Central memory CD8-positive, alpha-beta T cell (primary cell): Measurements from ENCODE around the gene KIF3A.
A peak's percentile ranks its signal among the peaks of the same experiment; 100 is the strongest.

Experiments used
- ATAC-seq: fragments of 150-1000 bp; cut with Tn5 transposase; replicated peaks from 2 replicates; pipeline ENCODE4 v1.10.0; 2022; ENCODE audit warnings: mild to moderate bottlenecking, moderate FRiP score, moderate number of reproducible peaks; ENCODE audit not compliant: poor library complexity, severe bottlenecking; ENCODE audit errors: extremely low read depth
- DNase-seq, 2 donors: peaks; one replicate each; pipeline ENCODE4 v3.0.0; 2021; ENCODE audit warnings: low spot score in 2 of 2
- H3K27ac Mint-ChIP-seq: one replicate; pipeline ENCODE4 v1.8.0; 2022; ENCODE audit warnings: low read depth, mild to moderate bottlenecking, moderate library complexity, mixed read lengths
- H3K27me3 Mint-ChIP-seq: one replicate; pipeline ENCODE4 v1.8.0; 2022; ENCODE audit warnings: mixed read lengths
- H3K36me3 Mint-ChIP-seq: one replicate; pipeline ENCODE4 v1.8.0; 2022; ENCODE audit warnings: mild to moderate bottlenecking, moderate library complexity, mixed read lengths; ENCODE audit not compliant: insufficient read depth
- H3K4me1 Mint-ChIP-seq: one replicate; pipeline ENCODE4 v1.8.0; 2022; ENCODE audit warnings: mixed read lengths
- H3K4me3 Mint-ChIP-seq: one replicate; pipeline ENCODE4 v1.8.0; 2022; ENCODE audit warnings: mild to moderate bottlenecking, moderate library complexity, mixed read lengths
- H3K9me3 Mint-ChIP-seq: one replicate; pipeline ENCODE4 v1.8.0; 2022; ENCODE audit warnings: mixed read lengths

Gene KIF3A

DNA sequence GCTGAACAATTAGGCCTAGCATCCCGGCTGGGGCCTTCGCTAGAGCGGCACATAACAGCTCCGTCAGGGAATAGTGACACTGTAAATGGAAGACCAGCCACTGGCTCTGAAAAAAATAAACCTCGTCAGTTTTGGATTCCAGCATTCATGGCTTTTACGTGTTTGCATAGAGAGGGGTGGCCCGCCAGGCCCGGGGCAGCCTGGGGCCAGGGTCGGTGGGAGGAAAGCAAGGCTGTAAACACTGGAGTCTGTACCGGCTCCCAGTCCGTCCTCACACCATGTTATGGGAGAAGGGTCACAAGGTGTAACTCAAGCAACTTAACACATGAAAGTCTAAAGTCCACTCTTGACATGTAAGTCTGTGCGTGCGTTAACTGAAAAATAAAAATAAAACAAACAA lies 21.1 kb upstream of the KIF3A start:
- H3K4me3 Mint-ChIP-seq = no peak overlapping the region
- ATAC-seq = no peak
- no peaks in the 10 kb centered on the region for H3K9me3 Mint-ChIP-seq
- H3K36me3 Mint-ChIP-seq = peaks cover 2% of the 10 kb centered on the region
- DNase-seq = no peak
- H3K27ac Mint-ChIP-seq = no peak overlapping the region
- H3K27me3 Mint-ChIP-seq = no peaks in the 10 kb centered on the region
- peaks cover 2% of the 10 kb centered on the region for H3K4me1 Mint-ChIP-seq

DNA sequence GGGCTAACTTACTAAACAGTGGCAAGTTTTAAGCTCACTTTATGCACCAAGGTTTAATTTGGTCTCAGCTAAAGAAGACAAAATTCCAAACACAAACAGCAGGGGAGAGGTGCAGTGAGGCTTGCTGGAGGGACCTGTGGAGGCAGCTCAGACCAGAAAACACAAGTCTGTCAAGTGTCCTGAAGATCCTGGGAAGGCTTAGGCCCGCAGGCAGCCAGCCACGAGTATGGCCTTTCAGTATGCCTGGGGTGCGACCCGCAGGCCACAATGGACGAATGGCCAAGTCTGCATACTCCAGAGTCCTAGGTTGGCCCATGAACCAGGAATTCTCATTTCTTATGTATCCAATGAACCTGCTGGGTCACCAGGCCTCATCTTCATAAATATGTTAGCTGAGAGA lies 19.2 kb upstream of the KIF3A start:
- H3K4me1 Mint-ChIP-seq = peaks cover 5% of the 10 kb centered on the region
- H3K9me3 Mint-ChIP-seq = no peaks in the 10 kb centered on the region

DNA sequence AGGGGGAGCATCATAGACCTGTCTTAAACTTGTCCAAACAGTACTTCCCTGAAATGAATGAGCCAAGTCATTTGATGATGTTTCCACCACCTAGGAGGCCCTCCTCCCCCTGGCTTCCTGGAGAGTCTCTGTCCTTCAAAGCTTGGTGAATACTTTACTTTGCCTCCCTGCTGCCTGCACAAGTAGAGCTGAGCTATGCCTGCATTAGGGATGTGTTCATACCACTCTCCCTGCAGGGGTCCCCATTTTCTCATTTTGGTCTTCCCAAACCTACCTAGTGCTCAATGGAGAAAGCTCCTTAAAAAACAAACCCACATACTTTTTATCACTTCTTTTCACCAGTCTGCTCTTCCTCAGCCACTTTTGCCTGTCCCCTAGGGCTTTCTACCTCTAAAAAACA lies 17.6 kb upstream of the KIF3A start:
- DNase-seq (no peak), ATAC-seq (no peak)
- Mint-ChIP-seq H3K36me3 (peaks cover 2% of the 10 kb centered on the region), H3K9me3 (no peaks in the 10 kb centered on the region), H3K4me3 (no peak overlapping the region), H3K27ac (peak overlapping the region; percentile 6), H3K4me1 (peaks cover 5% of the 10 kb centered on the region), H3K27me3 (no peaks in the 10 kb centered on the region)

More for the DNA sequence above, 19.2 kb upstream of the KIF3A start:
- H3K27me3 Mint-ChIP-seq = no peaks in the 10 kb centered on the region
- H3K36me3 Mint-ChIP-seq = peaks cover 2% of the 10 kb centered on the region
- ATAC-seq = no peak
- H3K4me3 Mint-ChIP-seq = no peak overlapping the region
- no peak overlapping the region for H3K27ac Mint-ChIP-seq
- no peak for DNase-seq

DNA sequence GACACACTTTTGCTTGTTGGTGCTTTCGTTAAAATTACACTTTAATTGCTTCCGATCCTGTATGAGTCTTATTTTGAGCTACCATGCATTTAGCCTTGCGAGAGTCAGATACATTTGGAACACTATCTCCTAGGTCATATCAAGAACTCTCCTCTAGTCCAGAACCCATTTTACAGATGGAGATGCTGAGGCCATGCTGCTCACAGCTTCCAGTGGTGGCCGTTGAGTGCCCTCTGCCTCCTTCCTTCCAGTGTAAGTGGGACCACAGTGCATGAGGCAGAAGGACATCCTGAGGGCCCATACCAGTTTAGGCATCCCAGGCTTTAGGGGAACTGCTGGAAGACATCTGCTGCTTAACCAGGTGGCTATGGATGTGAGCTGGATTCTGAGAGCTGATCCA lies 16.8 kb upstream of the KIF3A start:
- Mint-ChIP-seq H3K4me3 (no peak overlapping the region), H3K9me3 (no peaks in the 10 kb centered on the region), H3K36me3 (peaks cover 2% of the 10 kb centered on the region), H3K27me3 (no peaks in the 10 kb centered on the region), H3K4me1 (peaks cover 5% of the 10 kb centered on the region), H3K27ac (no peak overlapping the region)
- ATAC-seq (no peak), DNase-seq (no peak)

DNA sequence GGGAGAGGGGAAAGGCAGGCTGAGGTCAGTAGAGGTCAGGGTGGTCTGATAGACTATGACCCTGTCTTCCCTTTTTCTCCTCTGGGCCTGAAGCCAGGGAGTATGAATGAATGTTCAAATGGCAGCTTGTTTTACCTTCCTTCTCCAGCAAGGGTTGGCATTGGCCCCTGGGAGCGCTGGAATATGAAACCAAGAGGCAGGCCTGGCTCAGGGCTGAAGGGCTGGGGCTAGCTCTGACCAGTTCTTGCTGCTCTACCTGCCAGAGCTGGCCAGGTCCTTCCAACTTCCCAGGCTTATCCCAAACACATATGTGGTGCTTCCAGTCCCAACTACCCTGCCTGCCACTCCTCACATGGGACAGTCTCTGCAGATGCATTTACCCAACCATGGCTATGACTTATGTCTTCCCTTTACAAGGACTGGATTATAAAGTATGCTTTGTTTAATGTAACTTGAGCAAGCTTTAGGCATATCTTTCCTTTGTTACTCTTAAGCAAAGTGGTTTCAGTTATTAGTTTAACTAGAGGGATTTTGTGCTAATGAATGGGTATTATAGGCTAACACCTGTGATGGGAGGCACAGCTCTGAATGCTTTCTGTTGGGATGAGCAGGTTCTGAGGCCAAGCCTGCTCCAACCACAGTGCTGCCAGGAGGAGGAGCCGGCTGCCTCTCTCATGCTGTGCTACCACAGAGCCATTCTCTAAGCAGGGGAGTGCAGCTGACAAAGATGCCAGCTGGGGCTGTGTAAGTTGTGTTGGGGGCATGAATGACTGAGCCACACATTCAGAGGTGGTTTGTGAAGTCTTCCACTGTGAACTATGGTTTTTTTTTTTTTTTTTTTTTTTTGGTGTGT lies 16.0 kb upstream of the KIF3A start:
- Mint-ChIP-seq H3K27me3 (no peaks in the 10 kb centered on the region), H3K4me3 (no peak overlapping the region), H3K4me1 (peaks cover 5% of the 10 kb centered on the region), H3K27ac (no peak overlapping the region), H3K9me3 (no peaks in the 10 kb centered on the region), H3K36me3 (no peaks in the 10 kb centered on the region)
- no peak for ATAC-seq
- no peak for DNase-seq

DNA sequence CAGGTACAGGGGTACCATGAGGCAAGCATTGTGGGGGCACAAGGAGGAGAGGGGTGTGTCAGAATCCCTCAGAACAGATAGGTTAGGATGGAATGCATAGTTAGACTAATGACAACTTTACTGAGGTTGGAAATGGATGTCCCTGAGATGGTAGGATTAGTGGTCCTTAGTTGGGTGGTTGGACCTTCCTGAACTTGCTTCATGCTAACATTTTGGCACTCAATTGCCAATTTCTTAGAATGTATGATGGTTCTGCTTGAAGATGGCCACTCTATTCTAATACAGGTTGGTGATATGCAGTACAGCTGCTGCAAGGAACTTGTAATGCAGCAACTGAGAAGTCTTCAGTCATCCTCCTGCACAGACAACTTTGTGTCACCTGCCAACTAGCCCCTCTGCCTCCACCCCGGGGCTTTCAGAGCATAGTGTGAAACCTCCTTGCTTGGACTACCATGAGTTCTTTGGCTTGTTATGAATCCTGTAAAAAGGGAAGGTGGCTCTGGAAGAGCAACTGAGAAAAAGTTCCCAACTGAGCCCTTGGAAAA lies 15.3 kb upstream of the KIF3A start:
- Mint-ChIP-seq H3K9me3 (no peaks in the 10 kb centered on the region), H3K4me1 (peaks cover 5% of the 10 kb centered on the region)

DNA sequence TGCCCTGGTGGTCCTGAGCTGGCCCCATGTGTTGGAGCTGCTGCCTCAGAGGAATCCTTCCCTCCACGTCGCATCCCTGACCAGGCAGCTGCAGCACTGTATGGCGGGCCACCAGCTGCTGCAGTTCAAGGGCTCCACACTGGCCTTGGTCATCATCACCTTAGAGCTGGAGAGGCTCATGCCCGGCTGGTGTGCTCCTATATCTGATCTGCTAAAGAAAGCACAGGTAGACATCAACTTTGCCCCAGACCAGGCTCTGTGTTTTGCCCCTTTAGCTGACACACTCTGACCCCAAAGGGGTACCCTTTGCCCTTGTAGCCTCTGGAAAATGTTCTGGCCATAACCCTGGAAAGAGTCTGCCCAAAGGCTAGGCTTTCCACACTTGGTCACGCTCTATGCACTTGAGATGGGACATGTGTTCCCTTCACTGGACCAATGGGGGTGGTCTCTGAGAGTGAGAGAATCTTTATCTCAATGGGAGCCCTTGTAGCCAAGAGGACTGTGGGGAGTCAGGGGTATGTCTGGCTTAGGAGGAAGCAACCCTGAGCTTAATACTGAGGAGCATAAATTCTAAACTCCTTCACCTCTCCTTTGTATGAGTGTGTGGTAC lies 14.7 kb upstream of the KIF3A start:
- Mint-ChIP-seq H3K9me3 (no peaks in the 10 kb centered on the region), H3K27ac (peak overlapping the region; percentile 14), H3K36me3 (peaks cover 2% of the 10 kb centered on the region), H3K4me3 (no peak overlapping the region), H3K27me3 (no peaks in the 10 kb centered on the region), H3K4me1 (peaks cover 5% of the 10 kb centered on the region)
- ATAC-seq = no peak
- DNase-seq = no peak

More for the DNA sequence above, 15.3 kb upstream of the KIF3A start:
- no peak for DNase-seq
- no peaks in the 10 kb centered on the region for H3K27me3 Mint-ChIP-seq
- H3K4me3 Mint-ChIP-seq = no peak overlapping the region
- H3K36me3 Mint-ChIP-seq = peaks cover 2% of the 10 kb centered on the region
- no peak overlapping the region for H3K27ac Mint-ChIP-seq
- no peak for ATAC-seq

DNA sequence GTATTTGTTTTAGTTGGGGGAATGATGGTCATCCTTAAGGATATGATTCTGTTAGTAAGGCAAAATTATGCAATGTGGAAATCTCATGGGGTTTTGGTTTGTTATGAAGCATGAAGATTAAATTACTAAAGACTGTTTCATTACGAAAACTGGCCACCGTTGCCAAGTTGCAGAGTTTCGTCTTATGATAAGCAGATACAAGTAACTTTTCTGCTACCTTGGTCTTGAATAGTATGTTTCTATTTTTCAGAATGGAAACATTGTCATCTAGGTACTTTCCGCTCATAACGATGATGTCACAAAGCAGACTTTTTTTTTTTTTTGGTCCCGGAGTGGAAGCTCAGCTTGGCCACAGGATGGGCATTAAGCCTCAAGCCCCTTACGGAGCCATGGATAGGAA lies 14.1 kb upstream of the KIF3A start:
- Mint-ChIP-seq H3K4me3 (no peak overlapping the region), H3K36me3 (peaks cover 4% of the 10 kb centered on the region), H3K27ac (peak overlapping the region; percentile 14), H3K9me3 (no peaks in the 10 kb centered on the region), H3K4me1 (peaks cover 5% of the 10 kb centered on the region), H3K27me3 (no peaks in the 10 kb centered on the region)
- no peak for ATAC-seq
- DNase-seq = no peak

DNA sequence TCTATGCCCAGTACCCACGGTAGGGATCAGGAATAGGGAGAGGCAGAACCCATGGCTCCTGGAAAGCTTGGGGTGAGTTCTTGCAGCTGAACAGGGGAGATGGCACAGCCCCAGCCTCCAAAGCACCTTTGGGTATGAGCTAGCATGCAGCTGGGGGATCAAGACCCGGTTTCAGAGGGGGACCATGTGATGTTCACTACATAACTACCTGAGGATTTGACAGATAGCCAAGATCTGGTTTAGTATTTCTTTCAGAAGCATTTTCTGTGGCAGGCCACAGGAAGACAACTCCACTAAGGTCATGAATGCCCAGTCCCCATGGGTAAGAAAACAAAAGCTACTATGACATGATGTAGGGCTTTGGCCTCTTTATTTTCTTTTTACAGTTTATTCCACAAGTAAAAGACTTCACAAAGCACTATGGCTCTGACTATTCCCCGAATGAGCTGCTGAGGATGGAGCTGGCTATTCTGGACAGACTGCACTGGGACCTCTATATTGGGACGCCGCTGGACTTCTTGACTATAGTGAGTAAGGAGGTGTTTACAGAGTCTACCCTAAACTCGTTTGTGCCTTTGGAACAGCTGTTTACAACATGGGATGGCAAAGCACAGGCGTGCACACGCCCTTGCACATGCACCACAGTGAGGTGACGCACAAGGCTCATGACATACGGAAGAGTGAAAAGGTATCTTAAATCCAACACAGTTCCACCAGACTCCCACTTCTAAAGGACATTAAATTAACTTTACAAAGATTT lies 13.3 kb upstream of the KIF3A start:
- peaks cover 4% of the 10 kb centered on the region for H3K36me3 Mint-ChIP-seq
- no peaks in the 10 kb centered on the region for H3K27me3 Mint-ChIP-seq
- peaks cover 5% of the 10 kb centered on the region for H3K4me1 Mint-ChIP-seq
- ATAC-seq = no peak
- DNase-seq = no peak
- no peak overlapping the region for H3K4me3 Mint-ChIP-seq
- H3K9me3 Mint-ChIP-seq = no peaks in the 10 kb centered on the region
- H3K27ac Mint-ChIP-seq = no peak overlapping the region

DNA sequence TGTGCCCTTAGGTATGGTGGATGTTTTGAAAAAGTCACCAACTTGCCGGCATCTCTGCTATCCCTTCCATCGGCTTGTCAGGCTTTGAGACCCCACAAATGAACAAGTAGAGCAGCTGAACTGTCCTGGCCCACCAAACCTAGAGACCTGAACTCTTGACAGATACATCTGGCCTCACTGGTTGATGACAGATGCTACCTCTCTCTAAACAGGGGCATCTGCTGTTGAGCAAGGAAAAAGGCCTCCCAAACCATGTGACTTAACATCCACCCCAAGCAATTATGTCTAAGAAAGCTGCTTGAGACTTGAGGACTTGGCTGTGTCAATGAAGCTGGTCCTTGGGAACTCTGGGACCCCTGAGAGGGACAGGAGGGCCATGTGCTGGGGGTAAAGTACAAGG lies 12.2 kb upstream of the KIF3A start:
- H3K9me3 Mint-ChIP-seq = no peaks in the 10 kb centered on the region
- peaks cover 4% of the 10 kb centered on the region for H3K36me3 Mint-ChIP-seq
- DNase-seq (no peak), ATAC-seq (no peak)
- no peak overlapping the region for H3K4me3 Mint-ChIP-seq
- no peaks in the 10 kb centered on the region for H3K27me3 Mint-ChIP-seq
- peaks cover 5% of the 10 kb centered on the region for H3K4me1 Mint-ChIP-seq
- H3K27ac Mint-ChIP-seq = no peak overlapping the region

DNA sequence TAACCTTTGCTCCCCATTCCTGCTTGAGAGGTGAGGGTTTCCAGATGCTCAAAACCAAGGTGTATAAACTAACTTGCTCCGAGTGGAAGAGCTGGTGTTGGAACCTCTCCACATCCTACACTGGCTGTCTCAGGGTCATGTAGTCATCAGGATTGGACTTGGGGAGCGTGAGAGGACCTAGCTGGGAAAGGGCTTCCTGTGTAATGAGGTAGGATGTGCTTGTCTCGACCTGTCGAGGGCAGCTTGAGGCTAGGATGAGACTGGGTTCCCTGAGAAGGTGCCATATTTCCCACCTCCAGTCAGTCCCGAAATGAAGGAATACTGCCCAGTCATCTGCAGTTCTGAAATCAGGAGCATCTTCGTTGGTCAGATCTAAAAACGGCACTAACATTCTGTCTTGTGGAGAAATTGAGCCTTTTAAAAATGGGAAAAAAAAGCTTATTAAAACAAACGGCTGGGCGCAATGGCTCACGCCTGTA lies 11.2 kb upstream of the KIF3A start:
- DNase-seq (no peak), ATAC-seq (no peak)
- H3K9me3 Mint-ChIP-seq = no peaks in the 10 kb centered on the region
- peaks cover 4% of the 10 kb centered on the region for H3K36me3 Mint-ChIP-seq
- peaks cover 4% of the 10 kb centered on the region for H3K4me1 Mint-ChIP-seq
- no peaks in the 10 kb centered on the region for H3K27me3 Mint-ChIP-seq
- no peak overlapping the region for H3K27ac Mint-ChIP-seq
- H3K4me3 Mint-ChIP-seq = peak overlapping the region; percentile 59

DNA sequence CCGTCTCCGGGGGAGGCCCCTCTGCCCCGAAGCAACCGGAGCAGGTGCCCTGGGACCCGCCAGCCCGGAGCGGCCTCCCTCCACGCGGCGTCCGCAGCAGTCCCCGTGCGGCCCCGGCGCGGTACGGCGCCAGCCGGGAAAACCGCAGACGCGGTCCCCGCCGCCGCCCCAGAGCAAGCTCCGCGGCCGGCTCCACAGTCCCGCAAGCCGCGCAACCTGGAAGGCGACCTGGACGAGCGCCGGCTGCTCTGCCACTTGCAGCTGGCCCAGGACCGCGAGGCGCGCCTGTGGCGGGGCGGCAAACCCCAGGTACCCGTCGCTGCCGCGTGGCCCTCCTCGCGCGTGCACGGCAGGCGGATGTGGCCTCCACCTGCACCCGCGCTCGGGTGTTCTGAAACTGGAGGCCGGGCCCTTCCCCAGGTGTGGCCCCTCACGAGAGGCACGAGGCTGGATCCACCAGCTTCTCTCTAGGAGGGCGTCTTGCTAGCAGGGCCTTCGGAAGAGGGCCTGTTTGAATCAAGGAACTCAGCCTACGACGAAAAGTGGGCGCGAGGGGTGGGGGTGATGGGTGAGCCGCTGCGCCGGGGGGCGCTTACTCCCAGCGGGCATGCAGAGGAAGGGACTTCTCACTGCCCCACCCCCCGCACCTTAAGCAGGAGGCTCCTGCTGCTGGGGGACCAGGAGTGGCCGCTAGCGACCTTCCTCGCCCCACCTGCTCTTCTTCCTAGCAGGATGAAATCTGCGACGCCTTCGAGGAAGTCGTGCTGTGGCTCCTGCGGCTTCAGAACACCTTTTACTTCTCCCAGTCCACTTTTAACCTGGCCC lies 10.5 kb upstream of the KIF3A start:
- H3K4me3 Mint-ChIP-seq = peak overlapping the region; percentile 78
- peak; percentile 30 to 33 for DNase-seq
- ATAC-seq = peak; percentile 59
- no peaks in the 10 kb centered on the region for H3K4me1 Mint-ChIP-seq
- H3K27ac Mint-ChIP-seq = no peak overlapping the region
- H3K9me3 Mint-ChIP-seq = no peaks in the 10 kb centered on the region
- H3K36me3 Mint-ChIP-seq = peaks cover 4% of the 10 kb centered on the region
- no peaks in the 10 kb centered on the region for H3K27me3 Mint-ChIP-seq
